ENCODE results near the gene HOXD10. TPM values are rescaled to one million over a fixed set of nuclear protein-coding genes. Genes with fewer than 3 reads are reported as not detected.
A peak's percentile ranks its signal among the peaks of the same experiment; 100 is the strongest.

Gene HOXD10
- total and polyA plus RNA-seq, 2 of the 13 experiments (the other 11 are each of a cell fraction or from before 2014, with no cell fraction given) = not detected

DNA sequence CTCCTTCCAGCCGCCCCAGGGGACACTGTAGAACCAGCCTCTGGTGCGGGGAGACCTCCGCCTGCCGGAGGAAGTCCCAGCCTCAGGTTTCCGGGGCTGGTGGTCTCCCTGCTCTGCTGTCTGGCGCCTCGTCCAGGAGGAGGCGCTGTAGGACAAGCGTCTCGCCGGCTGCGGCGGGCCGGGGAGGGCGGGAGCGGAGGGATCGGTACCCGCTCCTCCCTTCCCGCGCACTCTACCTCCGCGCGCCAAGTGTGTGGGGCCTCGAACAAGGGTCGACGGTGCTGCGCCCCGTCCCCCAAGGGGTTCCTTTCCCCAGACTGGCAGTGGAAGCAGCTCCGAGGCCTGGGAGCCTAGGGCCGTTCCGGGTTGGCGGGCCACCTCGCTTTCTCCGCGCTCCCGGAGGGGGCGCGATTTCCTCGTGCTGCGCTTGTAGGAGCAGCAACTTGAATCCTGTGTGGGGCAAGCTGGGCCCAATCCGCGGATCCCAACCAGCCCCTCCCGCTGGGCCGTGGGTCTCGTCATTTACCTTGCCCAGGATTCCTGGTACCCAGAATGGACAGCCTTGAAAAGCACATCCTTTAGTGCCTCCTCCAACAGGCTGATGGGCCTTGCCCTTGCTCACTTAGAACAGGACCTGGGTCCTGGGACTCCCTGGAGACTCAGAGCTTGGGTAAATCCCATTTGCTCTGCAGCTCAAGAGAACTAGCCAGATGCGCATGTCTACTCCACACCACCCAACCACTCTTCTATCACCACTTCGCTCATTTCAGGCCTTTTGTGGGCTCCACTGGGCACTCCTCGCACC is 24.1 kb downstream of the HOXD10 start (continued):
- TF ChIP-seq JUN (CRISPR knock-in tag; IDR thresholded peaks at IDR 0.05) = no peak
- no peak for TF ChIP-seq ZNF251 (CRISPR knock-in tag; IDR thresholded peaks at IDR 0.05)
- TF ChIP-seq ZHX2 (IDR thresholded peaks at IDR 0.05; ENCODE audit: low read depth) = no peak
- TF ChIP-seq ZHX2 (CRISPR knock-in tag; IDR thresholded peaks at IDR 0.05; ENCODE audit: borderline replicate concordance) = no peak
- no peak for TF ChIP-seq ZNF619 (CRISPR knock-in tag; IDR thresholded peaks at IDR 0.05)
- TF ChIP-seq, protein P1, sequence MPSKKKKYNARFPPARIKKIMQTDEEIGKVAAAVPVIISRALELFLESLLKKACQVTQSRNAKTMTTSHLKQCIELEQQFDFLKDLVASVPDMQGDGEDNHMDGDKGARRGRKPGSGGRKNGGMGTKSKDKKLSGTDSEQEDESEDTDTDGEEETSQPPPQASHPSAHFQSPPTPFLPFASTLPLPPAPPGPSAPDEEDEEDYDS (CRISPR knock-in tag; IDR thresholded peaks at IDR 0.05) = peak; percentile 23; the same call in 1 of the 2 replicates
- no peak for TF ChIP-seq SIN3B (IDR thresholded peaks at IDR 0.05; ENCODE audit: low read length)
- TF ChIP-seq RARA (CRISPR knock-in tag; IDR thresholded peaks at IDR 0.05) = no peak
- TF ChIP-seq ZNF512 (CRISPR knock-in tag; IDR thresholded peaks at IDR 0.05) = no peak
- TF ChIP-seq CCAR2 (optimal IDR thresholded peaks at IDR 0.05; ENCODE audit: low read depth, low read length) = no peak
- no peak for TF ChIP-seq NFYB (CRISPR knock-in tag; IDR thresholded peaks at IDR 0.05)
- TF ChIP-seq TCF12 (IDR thresholded peaks at IDR 0.05) = no peak
- TF ChIP-seq TCF12 (CRISPR knock-in tag; IDR thresholded peaks at IDR 0.05) = no peak
- TF ChIP-seq, protein P2, sequence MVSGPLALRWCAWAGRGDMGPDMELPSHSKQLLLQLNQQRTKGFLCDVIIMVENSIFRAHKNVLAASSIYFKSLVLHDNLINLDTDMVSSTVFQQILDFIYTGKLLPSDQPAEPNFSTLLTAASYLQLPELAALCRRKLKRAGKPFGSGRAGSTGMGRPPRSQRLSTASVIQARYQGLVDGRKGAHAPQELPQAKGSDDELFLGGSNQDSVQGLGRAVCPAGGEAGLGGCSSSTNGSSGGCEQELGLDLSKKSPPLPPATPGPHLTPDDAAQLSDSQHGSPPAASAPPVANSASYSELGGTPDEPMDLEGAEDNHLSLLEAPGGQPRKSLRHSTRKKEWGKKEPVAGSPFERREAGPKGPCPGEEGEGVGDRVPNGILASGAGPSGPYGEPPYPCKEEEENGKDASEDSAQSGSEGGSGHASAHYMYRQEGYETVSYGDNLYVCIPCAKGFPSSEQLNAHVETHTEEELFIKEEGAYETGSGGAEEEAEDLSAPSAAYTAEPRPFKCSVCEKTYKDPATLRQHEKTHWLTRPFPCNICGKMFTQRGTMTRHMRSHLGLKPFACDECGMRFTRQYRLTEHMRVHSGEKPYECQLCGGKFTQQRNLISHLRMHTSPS (CRISPR knock-in tag; IDR thresholded peaks at IDR 0.05; ENCODE audit: low read depth) = no peak
- no peak for TF ChIP-seq ZNF383 (CRISPR knock-in tag; IDR thresholded peaks at IDR 0.05; ENCODE audit: borderline replicate concordance)
- no peak for TF ChIP-seq ZNF20 (CRISPR knock-in tag; IDR thresholded peaks at IDR 0.05)
- TF ChIP-seq ARNT (IDR thresholded peaks at IDR 0.05) = no peak
- TF ChIP-seq SMAD9 (CRISPR knock-in tag; IDR thresholded peaks at IDR 0.05) = 0 out of 2 replicates have a peak, but pooled peaks have one; percentile 55
- no peak for TF ChIP-seq ZBTB39 (CRISPR knock-in tag; IDR thresholded peaks at IDR 0.05)

All from HepG2 (cell line).